Cardiac fibroblast (primary cell): ENCODE data around the gene CSF1R.
A peak's percentile ranks its signal among the peaks of the same experiment; 100 is the strongest.
"Not testable (repeated sequence)": the region's sequence is repeated elsewhere in the genome, so short reads cannot be mapped to it uniquely, and the experiment has no call there.

ENCODE experiments used
- DNase-seq, 2 donors: peaks; one replicate each; pipeline versions ENCODE4 v3.0.0 to v3.0.0-alpha.2; 2010; ENCODE audit warnings: low read depth in 2 of 2
- H3K4me3 ChIP-seq, 2 donors: replicated peaks in 1 of 2; 1 replicate in 1 of 2; 2 replicates in 1 of 2; pipeline ENCODE4 v1.5.1; 2011; ENCODE audit warnings: low read depth in 2 of 2, low read length in 2 of 2, mild to moderate bottlenecking in 2 of 2, moderate library complexity in 1 of 2
- TF ChIP-seq, protein P1 (sequence below): IDR thresholded peaks from one replicate; pipeline ENCODE4 v1.5.1; 2011; ENCODE audit warnings: low read depth, mild to moderate bottlenecking, low read length, inconsistent platforms

Gene CSF1R

GRCh38 chr5:150051657-150052195 is 34.6 kb downstream of the CSF1R start:
- no peak for DNase-seq
- H3K4me3 ChIP-seq = no peak overlapping the region
- TF ChIP-seq, protein P1, sequence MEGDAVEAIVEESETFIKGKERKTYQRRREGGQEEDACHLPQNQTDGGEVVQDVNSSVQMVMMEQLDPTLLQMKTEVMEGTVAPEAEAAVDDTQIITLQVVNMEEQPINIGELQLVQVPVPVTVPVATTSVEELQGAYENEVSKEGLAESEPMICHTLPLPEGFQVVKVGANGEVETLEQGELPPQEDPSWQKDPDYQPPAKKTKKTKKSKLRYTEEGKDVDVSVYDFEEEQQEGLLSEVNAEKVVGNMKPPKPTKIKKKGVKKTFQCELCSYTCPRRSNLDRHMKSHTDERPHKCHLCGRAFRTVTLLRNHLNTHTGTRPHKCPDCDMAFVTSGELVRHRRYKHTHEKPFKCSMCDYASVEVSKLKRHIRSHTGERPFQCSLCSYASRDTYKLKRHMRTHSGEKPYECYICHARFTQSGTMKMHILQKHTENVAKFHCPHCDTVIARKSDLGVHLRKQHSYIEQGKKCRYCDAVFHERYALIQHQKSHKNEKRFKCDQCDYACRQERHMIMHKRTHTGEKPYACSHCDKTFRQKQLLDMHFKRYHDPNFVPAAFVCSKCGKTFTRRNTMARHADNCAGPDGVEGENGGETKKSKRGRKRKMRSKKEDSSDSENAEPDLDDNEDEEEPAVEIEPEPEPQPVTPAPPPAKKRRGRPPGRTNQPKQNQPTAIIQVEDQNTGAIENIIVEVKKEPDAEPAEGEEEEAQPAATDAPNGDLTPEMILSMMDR = no peak

DNA sequence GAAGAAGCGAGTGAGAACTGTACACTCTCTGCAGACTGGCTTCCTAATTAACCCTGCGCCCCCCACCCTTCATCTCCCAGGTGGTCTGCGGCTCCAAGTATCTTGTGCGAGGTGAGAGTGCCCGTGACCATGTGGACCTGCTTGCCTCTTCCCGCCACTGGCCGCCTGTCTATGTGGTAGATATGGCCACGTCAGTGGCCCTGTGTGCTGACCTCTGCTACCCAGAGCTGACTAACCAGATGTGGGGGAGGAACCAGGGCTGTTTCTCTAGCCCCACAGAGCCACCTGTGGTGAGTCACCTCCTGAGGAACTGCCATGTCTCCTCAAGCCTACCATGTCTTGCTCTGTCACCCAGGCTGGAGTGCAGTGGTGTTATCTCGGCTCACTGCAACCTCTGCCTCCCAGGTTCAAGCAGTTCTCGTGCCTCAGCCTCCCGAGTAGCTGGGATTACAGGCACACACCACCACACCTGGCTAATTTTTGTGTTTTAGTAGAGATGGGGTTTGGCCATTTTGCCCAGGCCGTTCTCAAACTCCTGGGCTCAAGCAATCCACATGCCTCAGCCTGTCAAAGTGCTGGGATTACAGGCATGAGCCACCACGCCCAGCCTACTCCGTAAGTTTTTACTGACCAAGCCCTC is 36.1 kb downstream of the CSF1R start:
- H3K4me3 ChIP-seq = not testable (repeated sequence)
- peak; percentile 19 to 90 for DNase-seq

GRCh38 chr5:150046031-150046430 is 40.3 kb downstream of the CSF1R start:
- no peak overlapping the region for H3K4me3 ChIP-seq
- TF ChIP-seq, protein P1 = no peak
- no peak for DNase-seq

DNA sequence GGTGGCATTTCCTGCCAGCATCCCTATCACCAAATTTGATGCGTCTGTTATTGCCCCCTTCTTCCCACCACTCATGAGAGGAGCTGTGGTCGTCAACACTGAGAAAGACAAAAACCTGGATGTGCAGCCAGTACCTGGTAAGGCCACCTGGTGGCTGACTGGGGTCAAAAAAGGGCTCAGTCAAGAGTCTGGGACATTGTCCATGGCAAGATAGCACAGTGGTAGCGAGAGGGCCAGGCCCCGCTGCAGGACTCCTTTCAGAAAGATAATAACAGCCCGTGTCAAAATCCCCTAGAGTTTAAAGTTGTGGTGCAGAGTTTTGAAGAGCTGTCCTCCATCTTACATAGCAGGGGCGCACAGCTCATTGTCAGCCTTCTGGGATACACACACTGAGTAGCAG is 40.8 kb downstream of the CSF1R start:
- no peak for DNase-seq
- no peak overlapping the region for H3K4me3 ChIP-seq
- TF ChIP-seq, protein P1 = no peak

- peak in 1 of 2 donors; percentile 29 for DNase-seq
- H3K4me3 ChIP-seq = no peak overlapping the region
- TF ChIP-seq, protein P1 = no peak
These were observed 41.6 kb downstream of the CSF1R start for GRCh38 chr5:150044712-150045111.

DNA sequence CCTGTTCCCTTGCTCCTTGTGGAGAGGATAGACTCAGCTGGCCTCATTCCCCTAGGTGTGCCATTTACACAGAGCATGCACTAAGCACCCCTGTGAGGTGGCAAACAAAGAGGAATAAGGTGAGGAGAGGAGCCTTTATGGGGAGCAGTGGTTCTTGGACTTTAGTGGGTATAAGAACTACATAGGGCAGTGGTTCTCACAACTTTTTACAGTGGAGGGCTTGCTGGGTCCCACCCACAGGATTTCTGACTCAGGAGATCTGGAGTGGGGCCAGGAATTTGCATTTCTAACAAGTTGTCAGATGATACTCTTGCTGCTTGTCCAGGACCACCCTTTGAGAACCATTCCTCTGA is 42.0 kb downstream of the CSF1R start:
- TF ChIP-seq, protein P1 = no peak
- peak; percentile 73 to 82 for DNase-seq
- no peak overlapping the region for H3K4me3 ChIP-seq

- TF ChIP-seq, protein P1 = no peak
- H3K4me3 ChIP-seq = no peak overlapping the region
- DNase-seq = no peak
These were observed 42.6 kb downstream of the CSF1R start for GRCh38 chr5:150043657-150044328.
